Neural progenitor cell (in vitro differentiated cells): ENCODE results near the gene DTNB.

Source experiments
- EZH2 ChIP-seq: fragments of 200-600 bp; sonication (generic); IDR thresholded peaks from 2 replicates; pipeline ENCODE4 v1.6.1; 2017; ENCODE audit warnings: antibody characterized with exemption, mild to moderate bottlenecking, moderate library complexity
- TF ChIP-seq, protein P1 (sequence below): fragments of 200-600 bp; sonication (generic); IDR thresholded peaks from 2 replicates; pipeline ENCODE4 v1.5.1; 2017; ENCODE audit warnings: antibody characterized with exemption, mild to moderate bottlenecking

- TF ChIP-seq, protein P1, sequence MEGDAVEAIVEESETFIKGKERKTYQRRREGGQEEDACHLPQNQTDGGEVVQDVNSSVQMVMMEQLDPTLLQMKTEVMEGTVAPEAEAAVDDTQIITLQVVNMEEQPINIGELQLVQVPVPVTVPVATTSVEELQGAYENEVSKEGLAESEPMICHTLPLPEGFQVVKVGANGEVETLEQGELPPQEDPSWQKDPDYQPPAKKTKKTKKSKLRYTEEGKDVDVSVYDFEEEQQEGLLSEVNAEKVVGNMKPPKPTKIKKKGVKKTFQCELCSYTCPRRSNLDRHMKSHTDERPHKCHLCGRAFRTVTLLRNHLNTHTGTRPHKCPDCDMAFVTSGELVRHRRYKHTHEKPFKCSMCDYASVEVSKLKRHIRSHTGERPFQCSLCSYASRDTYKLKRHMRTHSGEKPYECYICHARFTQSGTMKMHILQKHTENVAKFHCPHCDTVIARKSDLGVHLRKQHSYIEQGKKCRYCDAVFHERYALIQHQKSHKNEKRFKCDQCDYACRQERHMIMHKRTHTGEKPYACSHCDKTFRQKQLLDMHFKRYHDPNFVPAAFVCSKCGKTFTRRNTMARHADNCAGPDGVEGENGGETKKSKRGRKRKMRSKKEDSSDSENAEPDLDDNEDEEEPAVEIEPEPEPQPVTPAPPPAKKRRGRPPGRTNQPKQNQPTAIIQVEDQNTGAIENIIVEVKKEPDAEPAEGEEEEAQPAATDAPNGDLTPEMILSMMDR, result no peak
- TF ChIP-seq EZH2, result no peak
Measured at GRCh38 chr2:25409044-25409443, 264.3 kb downstream of the DTNB start.
